HG03139 (cell line): ENCODE measurements around the gene NXNL1.

Source experiments
- ATAC-seq: cut with Tn5 transposase; IDR thresholded peaks from one replicate; pipeline ENCODE4 v1.9.1; 2021; ENCODE audit not compliant: unreplicated experiment

Gene NXNL1

GRCh38 chr19:17419621-17420474 lies 40.9 kb downstream of the NXNL1 start, which contains the start of gene MVB12A:
TSS of gene MVB12A (plus strand) at chr19:17420047. CDS start at chr19:17420136, 89 bp downstream.
- ATAC-seq, result peak; percentile 90

GRCh38 chr19:17419154-17419620 lies 41.5 kb downstream of the NXNL1 start:
- ATAC-seq, result no peak

GRCh38 chr19:17418710-17419109 lies 42.0 kb downstream of the NXNL1 start:
- ATAC-seq, result no peak

GRCh38 chr19:17415121-17415520 lies 45.6 kb downstream of the NXNL1 start:
- no peak for ATAC-seq

GRCh38 chr19:17414097-17414496 lies 46.6 kb downstream of the NXNL1 start:
- no peak for ATAC-seq

- no peak for ATAC-seq
These were observed 48.9 kb downstream of the NXNL1 start for GRCh38 chr19:17411801-17412200.

- no peak for ATAC-seq
These were observed 50.7 kb downstream of the NXNL1 start for GRCh38 chr19:17409990-17410389.

- no peak for ATAC-seq
These were observed 53.9 kb downstream of the NXNL1 start for GRCh38 chr19:17406887-17407196.

- no peak for ATAC-seq
These were observed 54.5 kb downstream of the NXNL1 start for GRCh38 chr19:17406046-17406886.
